ENCODE results near the gene PDXK. TPM values are rescaled to one million over a fixed set of nuclear protein-coding genes. Genes with fewer than 3 reads are reported as not detected.

PDXK gene
- 63.8 TPM for total RNA-seq (ENCODE audit: unreplicated experiment)
- long read RNA-seq, full-length matches to known transcripts, result 7 of 10 reads
- long read RNA-seq, partial matches to known transcripts, result 0 of 10 reads
- long read RNA-seq, other reads (novel, unspliced or antisense), result 3 of 10 reads

DNA sequence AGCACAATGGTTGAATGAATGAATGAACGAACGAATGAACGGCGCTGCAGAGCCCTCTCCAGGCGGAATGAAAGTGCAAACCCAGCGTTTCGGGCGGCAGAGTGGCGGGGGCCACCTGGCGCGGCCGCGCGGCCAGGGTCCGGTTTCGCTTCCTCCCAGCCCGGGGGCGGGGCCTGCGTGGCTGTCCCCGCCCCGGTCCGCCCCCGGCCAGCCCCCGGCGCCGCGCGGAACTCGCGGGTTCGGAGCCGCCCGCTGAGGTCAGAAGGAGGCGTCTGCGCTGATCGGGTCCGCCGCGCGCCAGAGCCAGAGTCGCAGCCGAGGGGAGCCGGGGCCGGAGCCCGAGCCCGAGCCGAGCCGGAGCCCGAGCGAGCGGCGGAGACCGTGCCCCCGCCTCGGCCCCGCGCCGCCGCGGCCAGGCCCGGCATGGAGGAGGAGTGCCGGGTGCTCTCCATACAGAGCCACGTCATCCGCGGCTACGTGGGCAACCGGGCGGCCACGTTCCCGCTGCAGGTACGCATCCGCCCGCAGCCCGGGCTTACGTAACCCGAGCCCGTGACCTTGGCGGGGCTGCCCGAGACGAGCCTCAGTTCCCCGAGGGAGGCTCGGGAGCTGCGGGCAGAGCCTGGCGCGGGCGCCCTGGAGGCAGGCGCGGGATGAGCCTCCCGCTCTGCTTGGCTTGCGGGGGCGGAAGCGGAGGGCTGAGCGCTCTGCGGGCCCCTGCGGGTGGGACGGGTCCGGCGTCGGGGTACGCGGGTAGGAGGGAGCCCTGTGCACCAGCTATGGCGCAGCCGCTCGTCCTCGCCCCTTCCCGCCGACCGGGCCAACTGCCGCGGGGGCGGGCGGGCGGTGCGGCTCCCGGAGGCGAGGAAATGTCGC lies at the start of gene PDXK:
TSS of gene PDXK (plus strand) at position 258 of the 876 bp plus-strand sequence. CDS start at position 424, 166 bp downstream.
- TF ChIP-seq, protein P1, sequence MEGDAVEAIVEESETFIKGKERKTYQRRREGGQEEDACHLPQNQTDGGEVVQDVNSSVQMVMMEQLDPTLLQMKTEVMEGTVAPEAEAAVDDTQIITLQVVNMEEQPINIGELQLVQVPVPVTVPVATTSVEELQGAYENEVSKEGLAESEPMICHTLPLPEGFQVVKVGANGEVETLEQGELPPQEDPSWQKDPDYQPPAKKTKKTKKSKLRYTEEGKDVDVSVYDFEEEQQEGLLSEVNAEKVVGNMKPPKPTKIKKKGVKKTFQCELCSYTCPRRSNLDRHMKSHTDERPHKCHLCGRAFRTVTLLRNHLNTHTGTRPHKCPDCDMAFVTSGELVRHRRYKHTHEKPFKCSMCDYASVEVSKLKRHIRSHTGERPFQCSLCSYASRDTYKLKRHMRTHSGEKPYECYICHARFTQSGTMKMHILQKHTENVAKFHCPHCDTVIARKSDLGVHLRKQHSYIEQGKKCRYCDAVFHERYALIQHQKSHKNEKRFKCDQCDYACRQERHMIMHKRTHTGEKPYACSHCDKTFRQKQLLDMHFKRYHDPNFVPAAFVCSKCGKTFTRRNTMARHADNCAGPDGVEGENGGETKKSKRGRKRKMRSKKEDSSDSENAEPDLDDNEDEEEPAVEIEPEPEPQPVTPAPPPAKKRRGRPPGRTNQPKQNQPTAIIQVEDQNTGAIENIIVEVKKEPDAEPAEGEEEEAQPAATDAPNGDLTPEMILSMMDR (IDR thresholded peaks at IDR 0.05; ENCODE audit: partially characterized antibody, unreplicated experiment), result no peak
- Mint-ChIP-seq H3K36me3 (ENCODE audit: unreplicated experiment) (no peaks in the 10 kb centered on the region), H3K27ac (ENCODE audit: unreplicated experiment) (no peak within 1 kb of the TSS), H3K9me3 (ENCODE audit: unreplicated experiment) (peaks cover 4% of the 10 kb centered on the region), H3K27me3 (ENCODE audit: unreplicated experiment) (peaks cover 12% of the 10 kb centered on the region), H3K4me1 (ENCODE audit: low read depth, unreplicated experiment) (peaks cover 6% of the 10 kb centered on the region), H3K4me3 (ENCODE audit: unreplicated experiment) (peak within 1 kb of the TSS; percentile 78)
- peak; percentile 84 for DNase-seq

DNA sequence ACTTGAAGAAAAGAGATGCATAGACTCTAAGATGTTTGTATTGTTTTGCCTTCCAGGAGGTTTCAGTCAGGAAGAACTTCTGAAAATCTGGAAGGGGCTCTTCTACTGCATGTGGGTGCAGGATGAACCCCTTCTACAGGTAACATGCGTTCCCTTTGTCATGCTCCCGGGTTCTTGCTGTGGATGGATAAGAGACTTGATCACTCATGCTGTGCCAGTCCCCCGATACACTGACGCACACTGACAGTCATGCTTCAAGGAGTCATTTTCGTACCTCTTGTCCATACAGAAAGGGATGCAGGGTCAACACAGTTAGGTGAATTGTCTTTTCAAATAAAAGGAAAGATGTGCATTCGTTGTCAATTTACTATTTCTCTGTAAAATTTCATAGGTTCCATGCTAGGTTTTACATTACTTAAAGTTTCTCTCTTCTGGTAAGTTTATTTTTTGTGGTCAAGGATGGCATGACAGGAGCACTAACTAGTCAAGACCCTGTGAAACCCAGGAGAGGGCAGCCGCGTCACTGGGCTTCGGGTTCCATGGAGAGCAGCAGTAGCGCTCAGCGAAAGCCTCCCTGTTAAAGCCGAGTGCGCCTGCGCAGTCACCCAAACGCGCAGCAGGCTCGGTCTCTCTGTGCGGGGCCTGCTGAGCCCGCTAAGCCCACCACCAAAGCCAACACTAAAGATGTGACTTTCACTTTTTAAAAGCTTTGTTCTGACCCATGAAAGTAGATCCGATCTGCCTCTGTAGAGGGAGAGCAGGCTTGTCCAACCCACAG lies 48.9 kb upstream of the PDXK start:
- no peaks in the 10 kb centered on the region for H3K9me3 Mint-ChIP-seq (ENCODE audit: unreplicated experiment)
- TF ChIP-seq, protein P1 (IDR thresholded peaks at IDR 0.05; ENCODE audit: partially characterized antibody, unreplicated experiment), result no peak
- no peaks in the 10 kb centered on the region for H3K4me1 Mint-ChIP-seq (ENCODE audit: low read depth, unreplicated experiment)
- H3K36me3 Mint-ChIP-seq (ENCODE audit: unreplicated experiment), result peaks cover 11% of the 10 kb centered on the region
- no peak for DNase-seq
- H3K27ac Mint-ChIP-seq (ENCODE audit: unreplicated experiment), result no peak overlapping the region
- H3K4me3 Mint-ChIP-seq (ENCODE audit: unreplicated experiment), result no peak overlapping the region
- no peaks in the 10 kb centered on the region for H3K27me3 Mint-ChIP-seq (ENCODE audit: unreplicated experiment)

- H3K4me3 Mint-ChIP-seq (ENCODE audit: unreplicated experiment), result no peak overlapping the region
- no peaks in the 10 kb centered on the region for H3K4me1 Mint-ChIP-seq (ENCODE audit: low read depth, unreplicated experiment)
- no peak for DNase-seq
- no peaks in the 10 kb centered on the region for H3K9me3 Mint-ChIP-seq (ENCODE audit: unreplicated experiment)
- no peak overlapping the region for H3K27ac Mint-ChIP-seq (ENCODE audit: unreplicated experiment)
- no peaks in the 10 kb centered on the region for H3K36me3 Mint-ChIP-seq (ENCODE audit: unreplicated experiment)
- TF ChIP-seq, protein P1 (IDR thresholded peaks at IDR 0.05; ENCODE audit: partially characterized antibody, unreplicated experiment), result no peak
- no peaks in the 10 kb centered on the region for H3K27me3 Mint-ChIP-seq (ENCODE audit: unreplicated experiment)
Measured at GRCh38 chr21:43675871-43676270, 43.1 kb upstream of the PDXK start.

DNA sequence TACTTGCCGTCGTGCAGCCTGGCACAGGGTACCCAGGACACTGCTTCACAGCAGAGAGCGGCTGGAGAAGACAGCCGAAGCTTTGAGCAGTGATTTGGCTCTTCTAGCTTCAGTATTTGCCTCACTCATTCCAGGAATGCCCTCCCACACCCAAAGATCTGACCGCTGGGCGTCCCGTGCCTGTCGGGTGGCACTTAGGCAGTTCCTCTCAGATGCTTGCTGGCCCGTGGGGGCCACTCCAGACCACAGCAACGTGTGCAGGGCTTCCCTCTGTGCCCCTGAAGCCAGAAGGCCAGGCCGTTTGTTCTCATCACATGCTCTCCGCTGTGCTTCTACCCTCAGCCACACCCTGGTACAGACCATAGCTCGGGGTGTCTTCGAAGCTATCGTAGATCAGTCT lies 42.5 kb upstream of the PDXK start:
- no peak overlapping the region for H3K27ac Mint-ChIP-seq (ENCODE audit: unreplicated experiment)
- H3K27me3 Mint-ChIP-seq (ENCODE audit: unreplicated experiment), result no peaks in the 10 kb centered on the region
- DNase-seq, result no peak
- no peaks in the 10 kb centered on the region for H3K36me3 Mint-ChIP-seq (ENCODE audit: unreplicated experiment)
- no peak overlapping the region for H3K4me3 Mint-ChIP-seq (ENCODE audit: unreplicated experiment)
- H3K9me3 Mint-ChIP-seq (ENCODE audit: unreplicated experiment), result no peaks in the 10 kb centered on the region
- TF ChIP-seq, protein P1 (IDR thresholded peaks at IDR 0.05; ENCODE audit: partially characterized antibody, unreplicated experiment), result no peak
- H3K4me1 Mint-ChIP-seq (ENCODE audit: low read depth, unreplicated experiment), result no peaks in the 10 kb centered on the region
